Activated T-cell treated with anti-CD3 and anti-CD28 coated beads, Interleukin-2, amount 50 U/mL, for 1 hour (primary cell): ENCODE measurements around the gene ORM2.
"Not testable (repeated sequence)": the region's sequence is repeated elsewhere in the genome, so short reads cannot be mapped to it uniquely, and the experiment has no call there.

Experiments used
- DNase-seq: peaks from one replicate; pipeline ENCODE4 v3.0.0-alpha.2; 2020

ORM2 gene

DNA sequence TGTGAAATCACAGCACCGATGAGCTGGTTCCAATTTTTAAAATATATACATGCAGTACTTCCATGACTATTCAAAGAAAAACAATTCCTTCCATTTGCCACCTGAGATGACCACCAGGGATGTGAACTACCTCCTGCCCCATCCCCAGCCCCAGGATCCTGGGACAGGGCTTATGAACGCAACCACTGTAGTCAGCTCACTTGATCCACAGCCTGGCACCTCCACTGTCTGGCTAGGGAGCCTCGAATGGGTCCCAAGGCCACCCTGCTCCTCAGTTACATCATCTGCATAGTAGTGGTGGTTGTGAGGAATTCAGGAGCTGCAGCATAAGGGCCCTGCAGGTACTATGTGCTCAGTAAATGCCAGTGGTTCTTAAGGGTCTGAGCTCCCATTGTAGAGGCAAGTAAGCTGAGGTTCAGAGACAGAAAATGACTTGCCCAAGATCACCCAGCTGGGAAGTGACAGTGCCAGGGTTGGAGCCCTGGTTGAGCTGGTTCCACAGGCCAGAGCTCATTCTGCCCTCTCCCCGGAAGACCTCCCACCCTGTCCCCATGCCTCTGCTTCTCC, 2.9 kb downstream of the ORM2 start:
- DNase-seq = not testable (repeated sequence)

DNA sequence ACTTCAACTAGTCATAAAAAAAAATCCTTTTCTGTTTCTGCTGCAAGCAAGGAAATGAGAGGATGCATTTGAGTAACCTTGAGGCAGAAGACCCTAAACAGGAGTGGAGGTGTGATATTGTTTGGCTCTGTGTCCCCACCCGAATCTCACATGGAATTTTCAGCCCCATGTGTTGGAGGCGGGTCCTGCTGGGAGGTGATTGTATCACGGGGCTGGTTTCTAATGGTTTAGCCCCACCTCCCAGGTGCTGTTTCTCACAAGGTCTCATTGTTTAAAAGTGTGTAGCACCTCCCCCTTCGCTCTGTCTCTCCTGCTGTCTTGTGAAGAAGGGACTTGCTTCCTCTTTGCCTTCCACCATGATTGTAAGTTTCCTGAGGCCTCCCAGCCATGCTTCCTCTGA, 4.0 kb downstream of the ORM2 start:
- DNase-seq = not testable (repeated sequence)

DNA sequence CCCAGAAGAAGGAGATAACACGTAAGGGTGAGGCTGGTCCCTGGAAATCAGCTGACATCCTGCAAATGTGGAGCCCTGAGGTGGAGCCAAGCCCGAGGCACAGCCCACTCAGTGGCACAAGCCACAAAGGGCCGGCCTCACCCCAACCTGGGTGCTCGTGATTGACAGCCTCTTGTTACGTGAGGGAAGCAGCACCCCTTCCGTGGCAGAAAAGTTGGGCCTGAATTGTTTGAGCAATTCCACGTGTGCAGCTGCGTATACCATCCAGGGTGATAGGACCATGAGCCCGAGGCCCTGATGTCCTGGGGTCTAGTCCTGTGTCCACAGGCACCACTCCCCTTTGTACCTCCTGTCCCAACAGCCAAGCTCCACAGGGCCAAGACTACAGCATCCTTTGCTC, 4.8 kb downstream of the ORM2 start:
- DNase-seq = no peak

DNA sequence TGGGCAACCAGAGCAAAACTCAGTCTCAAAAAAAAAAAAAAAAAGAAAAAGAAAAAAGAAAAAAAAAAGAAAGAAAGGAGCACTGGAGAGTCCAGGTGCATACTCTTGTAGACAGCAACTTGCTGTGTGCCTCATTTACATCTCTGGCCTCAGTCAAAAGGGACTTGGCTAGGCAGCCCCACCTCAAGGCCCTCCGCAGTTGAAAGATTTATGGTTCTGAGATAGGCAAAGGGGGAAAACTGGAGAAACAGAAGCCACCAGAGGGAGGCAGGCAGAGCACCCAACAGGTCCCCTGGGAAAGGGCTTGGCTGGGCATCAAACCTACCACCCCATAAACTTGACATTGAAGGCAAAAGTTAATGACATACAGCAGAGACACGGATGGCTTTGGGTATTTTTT, 6.1 kb downstream of the ORM2 start:
- DNase-seq = no peak

DNA sequence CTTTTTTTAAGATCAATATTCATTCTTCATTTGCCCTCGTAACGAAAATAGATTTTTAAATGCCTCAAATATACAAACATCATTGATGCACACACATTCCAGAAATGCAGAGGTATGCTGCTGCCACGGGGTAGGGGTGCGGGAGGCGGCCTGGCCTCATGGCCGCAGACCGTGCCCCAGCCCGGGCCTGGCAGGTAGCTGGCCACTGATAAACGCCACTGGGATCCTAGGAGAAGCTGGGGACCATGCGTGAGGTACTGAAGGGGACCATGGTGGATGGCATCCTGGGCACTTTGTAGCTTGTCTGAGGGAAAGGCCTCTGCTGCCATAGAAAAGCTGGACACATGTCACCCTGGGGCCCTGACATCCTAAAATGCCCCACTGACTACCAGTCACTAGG, 6.5 kb downstream of the ORM2 start:
- DNase-seq = no peak

DNA sequence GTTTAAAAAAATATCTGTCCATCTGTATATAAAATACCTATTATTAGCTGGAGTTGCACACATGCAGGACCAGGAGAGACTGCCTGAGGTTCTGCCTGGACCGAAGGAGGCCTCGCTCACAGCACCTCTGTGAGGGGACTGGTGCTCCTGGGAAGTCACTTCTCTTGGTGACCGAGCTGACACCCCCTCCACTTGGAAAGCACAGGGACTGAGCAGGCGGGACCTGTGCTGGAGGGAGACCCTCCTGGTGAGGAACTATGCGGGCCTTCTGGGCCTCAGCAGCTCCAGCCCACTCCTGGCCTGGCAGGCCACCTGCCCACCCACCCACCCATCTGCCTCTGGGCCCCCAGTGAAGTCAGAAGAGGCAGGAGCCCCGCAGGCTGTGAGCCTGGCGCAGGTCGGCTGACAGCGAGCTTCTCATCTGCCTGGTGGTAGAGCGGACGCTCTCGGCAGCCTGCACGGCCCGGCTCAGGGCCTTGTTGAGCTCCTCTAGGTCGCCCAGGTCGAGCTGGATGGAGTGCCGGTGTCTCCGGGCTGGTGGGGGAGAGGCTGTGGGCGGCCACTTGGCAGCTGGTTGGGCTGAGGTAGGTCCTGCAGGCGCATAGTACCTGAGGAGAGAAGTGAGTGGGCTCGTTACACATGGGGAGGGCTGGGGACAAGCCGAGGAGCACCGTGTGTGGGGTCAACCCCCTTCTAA, 7.2 kb downstream of the ORM2 start:
- DNase-seq = no peak

DNA sequence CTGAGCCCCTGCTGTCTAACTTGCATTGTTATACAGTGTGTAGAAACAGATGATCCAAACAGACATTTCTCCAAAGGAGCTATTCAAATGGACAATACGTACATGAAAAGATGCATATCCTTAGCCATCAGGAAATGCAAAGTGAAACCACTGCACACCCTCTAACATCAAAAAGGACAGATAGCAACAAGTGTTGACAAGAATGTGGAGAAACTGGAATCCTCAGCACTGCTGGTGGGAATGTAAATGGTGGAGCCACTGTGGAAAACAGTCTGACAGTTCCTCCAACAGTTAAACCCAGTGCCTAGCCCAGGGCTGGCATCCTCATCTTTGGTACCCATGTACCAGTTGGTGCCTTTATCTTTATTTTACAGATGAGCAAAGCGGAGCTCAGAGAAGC, 8.5 kb downstream of the ORM2 start:
- DNase-seq = no peak

DNA sequence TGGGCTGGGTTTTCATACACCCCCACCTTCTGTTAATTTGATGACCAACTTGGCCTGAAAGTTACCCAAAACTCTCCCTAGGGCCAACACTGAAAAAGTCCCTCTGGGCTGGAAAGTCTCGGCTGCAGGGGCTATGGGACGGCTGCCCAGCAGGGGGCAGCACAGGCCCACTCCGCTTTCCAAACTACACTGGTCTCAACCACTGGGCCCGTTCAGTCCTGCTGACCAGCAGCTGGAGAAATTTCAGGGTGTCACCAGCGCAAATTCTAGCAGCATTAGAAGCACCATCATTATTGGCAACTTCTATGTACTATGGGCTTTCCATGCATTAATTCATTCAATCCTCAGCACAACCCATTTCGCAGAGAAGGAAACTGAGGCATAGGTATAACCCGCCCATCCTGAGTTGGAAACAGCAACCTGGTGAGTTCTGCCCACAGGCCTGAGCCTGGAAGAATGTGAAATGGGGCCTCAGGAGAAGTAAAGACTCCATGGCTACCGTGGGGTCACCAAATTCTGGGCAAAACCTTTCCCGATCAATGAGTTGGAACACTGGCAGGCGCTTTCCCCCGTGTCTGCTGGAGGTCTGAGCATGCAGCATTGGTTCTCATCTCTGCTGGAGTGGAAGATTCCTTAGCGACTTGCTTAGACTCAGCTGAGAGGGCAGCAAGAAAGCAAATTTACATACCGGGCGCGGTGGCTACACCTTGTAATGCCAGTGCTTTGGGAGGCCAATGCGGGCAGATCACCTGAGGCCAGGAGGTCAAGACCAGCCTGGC, 9.7 kb downstream of the ORM2 start:
- DNase-seq = peak; percentile 66

DNA sequence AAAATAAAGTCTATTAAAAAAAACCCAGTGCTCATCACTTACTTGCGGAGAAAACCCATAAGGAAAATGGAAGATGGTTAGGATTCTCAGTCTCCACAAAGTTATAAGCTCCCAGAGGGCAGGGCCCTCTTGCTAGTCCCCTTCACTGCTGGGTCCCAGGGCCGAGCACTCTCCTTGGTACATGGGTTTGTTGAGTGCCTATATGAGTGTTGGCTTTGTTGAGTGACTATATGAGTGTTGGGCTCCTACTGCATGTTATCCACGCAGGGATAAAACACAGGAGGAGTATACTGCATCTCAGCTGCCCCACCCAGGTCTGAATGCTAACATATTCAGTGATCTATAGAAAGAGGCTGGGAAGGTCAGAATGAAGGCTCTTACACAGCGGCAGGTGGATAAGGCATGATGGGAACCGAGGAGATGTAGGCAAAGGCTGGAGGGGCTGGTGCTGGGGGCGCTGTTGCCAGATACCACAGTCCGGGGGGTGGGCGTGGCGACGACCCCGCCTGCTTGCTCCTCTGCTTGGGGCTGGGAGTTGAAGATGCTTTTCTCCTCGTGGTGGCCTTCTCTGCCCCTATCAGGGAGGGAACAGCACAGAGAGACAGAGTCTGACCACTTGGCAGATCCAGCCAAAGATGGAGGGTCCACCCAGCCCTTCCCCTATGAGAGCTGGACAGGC, 11.6 kb downstream of the ORM2 start:
- DNase-seq = no peak

DNA sequence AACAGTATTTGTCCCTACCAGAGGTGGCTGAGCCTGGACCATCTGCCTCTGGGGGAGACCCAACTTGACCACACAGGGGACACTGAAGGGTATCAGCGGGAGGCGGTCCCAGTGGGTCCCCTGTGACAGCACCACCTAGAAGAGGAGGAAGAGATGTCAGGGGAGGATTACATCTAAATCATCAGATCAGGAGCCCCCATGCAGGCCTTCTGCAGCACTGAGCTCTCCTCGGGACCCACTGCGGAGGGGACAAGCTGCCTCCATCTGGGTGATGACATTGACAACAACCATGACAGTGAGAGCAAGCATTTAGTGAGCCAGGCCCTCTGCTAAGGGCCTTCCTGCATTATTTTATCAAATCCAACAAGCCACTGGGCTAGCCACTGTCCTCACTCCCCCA, 12.3 kb downstream of the ORM2 start:
- no peak for DNase-seq

DNA sequence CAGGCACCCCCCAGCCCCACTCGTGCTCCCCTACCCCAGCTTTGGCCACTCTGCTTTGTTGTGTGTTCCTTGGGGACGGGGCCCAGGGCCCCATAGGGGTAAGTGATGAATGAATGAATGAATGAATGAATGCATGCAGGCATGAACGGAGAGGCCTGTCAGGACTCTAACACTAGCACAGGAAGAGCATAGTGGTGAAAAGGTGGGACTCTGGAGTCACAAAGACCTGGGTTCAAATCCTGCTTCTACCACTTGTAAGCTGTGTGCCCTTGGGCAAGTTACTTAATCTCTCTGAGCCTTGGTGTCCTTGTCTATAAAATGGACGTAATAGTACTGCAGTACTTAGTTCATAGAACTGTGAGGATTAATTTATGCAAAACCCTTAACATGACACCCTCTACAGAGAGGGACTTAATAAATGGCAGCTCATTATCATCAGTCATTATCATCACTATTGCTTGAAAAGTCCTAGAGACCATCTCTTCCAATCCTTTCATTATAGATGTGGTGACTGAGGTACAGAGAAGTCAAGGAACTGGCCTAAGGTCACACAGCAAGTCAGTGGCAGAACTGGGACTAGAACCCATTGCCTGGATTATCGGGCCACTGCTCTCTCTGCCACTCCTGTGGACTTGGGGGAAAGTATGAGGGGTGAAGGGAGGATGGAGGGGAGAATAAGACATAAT, 13.2 kb downstream of the ORM2 start:
- DNase-seq = no peak

DNA sequence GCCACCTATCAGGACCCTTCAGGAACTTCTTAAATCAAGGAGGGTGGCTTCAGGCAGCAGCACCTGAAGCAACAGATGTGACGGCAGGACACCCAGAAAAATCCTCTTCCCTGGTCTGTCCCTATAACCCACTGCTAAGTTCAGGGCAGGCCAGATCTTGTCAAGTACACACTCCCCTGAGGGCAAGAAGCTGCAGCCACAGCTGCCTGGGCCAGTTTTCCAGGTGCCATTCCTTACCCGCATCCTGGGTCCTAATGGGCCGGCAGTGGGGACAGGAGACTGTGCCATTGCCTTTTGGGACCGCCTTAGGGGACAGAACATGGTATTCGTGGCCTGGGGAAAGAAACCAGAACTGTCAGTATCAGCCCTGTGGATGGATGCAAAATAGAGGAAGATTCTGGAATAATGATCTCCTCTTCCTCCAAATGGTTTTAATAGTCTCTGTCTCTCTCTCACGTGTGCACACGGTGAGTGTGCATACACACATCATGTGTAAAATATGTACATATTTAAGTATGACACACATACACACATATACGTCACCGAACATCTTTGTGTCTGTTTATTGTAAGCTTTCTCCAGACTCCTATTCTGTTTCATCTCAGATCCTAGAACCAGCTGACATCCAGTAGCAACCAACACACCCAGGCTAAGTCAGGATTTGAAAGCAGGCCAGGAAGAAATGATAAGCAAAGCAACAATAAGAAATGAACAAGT, 14.0 kb downstream of the ORM2 start:
- DNase-seq = no peak

DNA sequence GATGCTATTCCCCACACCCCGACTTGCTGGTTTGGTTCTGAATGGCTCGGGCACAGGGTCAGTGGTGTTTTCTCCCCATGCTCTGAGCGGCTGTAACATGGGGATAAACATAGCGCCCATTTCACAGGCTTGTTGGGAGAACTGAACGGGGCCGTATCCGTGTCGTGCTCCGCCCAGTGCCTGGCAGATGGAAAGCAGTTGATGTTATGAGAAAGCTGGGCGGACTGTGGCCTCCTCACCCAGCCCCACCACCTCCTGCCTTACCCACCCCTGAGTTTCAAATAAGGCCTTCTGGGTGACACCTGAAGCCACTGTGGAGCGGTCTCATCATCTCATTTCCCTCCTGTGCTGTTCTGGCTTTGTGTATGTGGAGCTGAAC, 14.5 kb downstream of the ORM2 start:
- no peak for DNase-seq

DNA sequence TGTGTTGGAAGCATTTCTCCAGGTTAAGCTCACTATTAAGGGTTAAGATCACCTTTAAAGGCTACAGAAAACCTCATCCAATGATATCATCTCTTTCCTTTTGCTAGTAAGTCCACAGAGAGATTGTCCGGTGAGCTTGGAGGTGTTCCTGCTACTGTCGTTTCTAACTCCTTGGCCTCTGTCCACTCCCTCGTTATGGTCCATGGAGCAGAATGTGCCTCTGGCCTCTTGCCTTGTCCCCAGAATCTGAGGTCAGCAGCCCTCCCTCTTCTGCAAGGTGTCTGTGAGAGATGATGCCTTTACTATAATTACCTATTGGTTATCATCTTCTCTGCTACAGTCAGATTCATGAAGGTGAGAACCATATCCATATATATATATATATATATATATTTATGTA, 15.0 kb downstream of the ORM2 start:
- no peak for DNase-seq

DNA sequence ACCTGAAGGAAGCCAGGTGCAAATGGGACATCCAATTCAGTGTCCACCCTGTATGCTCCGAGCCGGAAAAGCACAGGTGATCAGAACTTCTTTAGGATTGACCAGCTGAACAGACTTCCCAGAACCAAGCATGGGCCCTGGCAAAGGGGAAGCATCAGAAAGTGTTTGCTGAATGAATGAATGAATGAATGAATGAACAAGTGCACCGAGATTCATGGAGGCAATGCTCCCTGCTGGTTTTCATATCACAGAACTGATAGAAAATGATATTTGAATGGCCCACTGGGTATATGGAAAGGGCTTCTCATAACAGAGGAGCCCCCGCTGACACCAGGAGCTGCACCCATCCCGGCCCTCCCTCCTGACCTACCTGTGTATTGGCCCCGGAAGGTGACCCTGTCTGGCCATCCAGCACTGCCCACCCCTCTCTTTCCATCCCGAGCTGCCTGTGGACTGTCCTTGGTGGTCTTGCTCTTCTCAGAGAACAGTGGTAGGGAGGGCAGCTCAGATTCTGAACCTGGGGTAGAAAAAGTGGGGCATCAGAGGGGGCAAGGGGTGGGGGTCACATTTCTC, 15.9 kb downstream of the ORM2 start:
- DNase-seq = no peak

DNA sequence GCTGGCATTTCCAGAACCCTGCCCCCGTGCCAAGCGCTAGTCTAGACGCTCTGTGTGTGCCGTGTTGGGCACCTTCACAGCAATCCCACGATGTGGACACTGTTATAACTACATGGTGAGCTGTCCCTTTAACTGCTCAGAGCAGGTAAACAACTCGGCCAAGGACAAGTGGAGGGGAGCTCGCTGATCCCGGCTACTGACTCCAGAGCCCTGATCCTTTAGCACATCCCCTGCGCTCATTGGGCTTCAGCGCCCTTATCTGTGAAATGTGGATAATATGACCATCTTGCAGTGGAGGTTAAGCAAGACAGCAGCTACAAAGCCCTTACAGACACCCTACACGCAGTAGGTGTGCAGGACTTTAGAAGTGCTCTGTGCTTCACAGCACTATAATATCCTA, 16.5 kb downstream of the ORM2 start:
- DNase-seq = no peak

DNA sequence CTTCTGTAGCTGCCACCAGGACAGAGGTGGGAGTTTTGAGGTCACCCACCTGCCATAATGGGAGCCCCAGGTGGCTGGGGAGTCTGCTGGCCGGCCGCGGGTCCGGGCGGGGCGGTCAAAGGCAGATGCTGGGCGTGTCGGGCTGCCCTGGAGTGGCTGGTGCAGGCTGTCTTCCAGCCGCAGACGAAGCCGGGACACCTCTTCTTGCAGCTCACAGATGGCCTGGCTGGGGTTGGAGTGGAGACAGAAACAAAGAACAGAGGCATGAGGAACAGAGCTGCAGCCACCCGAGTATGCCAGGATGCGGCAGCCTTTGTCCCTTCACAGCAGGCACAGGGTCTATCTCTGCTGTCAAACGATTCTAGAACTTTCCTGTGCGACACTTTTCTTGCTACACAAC, 18.0 kb downstream of the ORM2 start:
- no peak for DNase-seq

DNA sequence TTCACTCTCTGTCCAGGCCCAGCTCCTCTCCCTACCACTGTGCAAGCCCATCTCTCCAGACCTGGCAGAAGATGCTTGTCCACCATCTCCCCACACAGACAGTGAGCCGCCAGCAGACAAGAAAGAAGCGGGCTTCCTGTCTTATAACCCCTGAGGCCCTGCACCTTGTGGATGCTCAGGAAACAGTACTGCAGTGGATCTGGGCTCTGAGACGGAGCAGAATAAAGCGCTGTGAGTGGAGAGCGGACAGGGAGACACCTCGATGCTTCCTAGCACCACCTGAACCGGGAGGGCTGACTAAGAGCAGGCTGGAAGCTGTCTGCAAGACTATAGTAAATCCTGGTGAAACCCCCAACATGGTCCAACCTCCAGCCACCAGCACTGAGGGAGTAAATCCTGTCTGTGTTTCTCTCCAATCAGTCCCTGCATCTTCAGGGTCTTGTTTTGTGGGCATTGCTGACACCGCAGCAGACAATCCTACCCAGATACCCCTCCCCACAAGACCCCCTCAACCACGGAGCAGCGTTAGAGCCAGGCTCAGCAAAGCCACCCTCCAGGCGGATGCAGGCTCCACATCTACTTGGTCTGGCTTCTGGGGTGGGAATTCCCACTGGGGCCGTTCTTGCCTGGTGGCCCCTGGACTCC, 18.7 kb downstream of the ORM2 start:
- DNase-seq = no peak

DNA sequence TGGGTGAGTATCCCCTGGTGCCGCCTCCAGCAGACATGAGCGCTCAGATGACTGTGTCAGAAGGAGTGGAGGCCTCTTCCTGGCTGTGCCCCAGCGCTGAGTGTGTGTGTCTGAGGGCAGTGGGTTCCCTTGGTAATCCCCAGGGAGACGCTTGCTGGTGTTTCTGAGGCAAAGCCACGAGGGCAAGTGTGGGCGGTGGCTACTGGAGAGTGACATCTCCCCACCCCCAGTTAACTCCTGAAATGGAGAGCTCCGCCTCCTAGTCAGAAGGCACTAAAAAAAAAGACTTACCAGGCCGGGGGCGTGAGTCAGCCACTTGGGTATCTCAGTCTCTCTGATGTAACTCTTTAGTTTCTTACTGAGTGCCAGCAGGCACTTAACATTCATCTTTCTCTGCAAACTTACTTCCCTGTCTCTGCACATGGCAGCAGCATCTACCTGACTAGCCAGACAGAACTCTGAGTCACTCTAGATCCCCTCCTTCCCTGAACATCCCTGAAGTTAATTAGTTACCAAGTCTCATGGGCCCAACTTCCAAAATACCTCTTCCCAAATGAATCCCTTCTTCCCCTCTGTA, 19.3 kb downstream of the ORM2 start:
- DNase-seq = peak; percentile 55

DNA sequence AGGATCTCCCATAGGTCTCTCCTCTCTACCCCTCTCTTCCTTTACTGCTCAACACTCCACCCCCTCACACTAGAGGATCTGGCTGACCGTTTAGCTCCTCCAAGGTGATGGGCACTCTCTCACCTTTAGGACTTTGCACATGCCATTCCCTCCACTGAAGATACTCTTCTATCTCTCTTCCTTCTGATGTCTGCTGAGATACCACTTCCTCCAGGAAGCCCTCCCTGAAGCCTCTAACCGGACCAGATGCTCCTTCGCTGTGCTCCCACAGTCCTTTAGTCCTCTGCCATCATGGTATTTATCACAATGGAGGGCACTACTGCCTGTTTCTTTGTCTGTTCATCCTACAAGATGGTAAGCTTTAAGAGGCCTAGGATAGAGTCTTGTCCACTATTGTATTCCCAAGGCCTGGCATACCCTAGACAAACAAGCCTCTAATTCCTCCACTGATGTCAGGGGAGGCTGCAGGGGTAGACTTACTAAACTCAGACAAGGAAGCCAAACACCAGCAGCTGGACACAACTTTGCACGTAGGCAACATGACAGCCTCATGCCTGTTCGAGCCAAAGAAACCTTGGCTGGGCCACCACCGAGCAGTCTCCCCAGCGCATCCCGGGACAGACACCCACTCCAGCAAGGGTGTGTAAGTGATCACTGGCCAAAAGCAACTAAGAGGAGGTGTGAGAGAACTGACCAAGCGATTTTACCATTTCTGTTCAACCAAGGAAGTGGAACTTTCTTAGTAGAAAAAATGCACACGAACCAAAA, 20.2 kb downstream of the ORM2 start:
- no peak for DNase-seq
